HuH-7.5 (cell line): Measurements from ENCODE around the gene RBM17.
"Not testable (repeated sequence)": the region's sequence is repeated elsewhere in the genome, so short reads cannot be mapped to it uniquely, and the experiment has no call there.

ENCODE experiments used
- DNase-seq: peaks from one replicate; pipeline ENCODE4 v3.0.0; 2011; ENCODE audit warnings: low spot score

The RBM17 gene

DNA sequence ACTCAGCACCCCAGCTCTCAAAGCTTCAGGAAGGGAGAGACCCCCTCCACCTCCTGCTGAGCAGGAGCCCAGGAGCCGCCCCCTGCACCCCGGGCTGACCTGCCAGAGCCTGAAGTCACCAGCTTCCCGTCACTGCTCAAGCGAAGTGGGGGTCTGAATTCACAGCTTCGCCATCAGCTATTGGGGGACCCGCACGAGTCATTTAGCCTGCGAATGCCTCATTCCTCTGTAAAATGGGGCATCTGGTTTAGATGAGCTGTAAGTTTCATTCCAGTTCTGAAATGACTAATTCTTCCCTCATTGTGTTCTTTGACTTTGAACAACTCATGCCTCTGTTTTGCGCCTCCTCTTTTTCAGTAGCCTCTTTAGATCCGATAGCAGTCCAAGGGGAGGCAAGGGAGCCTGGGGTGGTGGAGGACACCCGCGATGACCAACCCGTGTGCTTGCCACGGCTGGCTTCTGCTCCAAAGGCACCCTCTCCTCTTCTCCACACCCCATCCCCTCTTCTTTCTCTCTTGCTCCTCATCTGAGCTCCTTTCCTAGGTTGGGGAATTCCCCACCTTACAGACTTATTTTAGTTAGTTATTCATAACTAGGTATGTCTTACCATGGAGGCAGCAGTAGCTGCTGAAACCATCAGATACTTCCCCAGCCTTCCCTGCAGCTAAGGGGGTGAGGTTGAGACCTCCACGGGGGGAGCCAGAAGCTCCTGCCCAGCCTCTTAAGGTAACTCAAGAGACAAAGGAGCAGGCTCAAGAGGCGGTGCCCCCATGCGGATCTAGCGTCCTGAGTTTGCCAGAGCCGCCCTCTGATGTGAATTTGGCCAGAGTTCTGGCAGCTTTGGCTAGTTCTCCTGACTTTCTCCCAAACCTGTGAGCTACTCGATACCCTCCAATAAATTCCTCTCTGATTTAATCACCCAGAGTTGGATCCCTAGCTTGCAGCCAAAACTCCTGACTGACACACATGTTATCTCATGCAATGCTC is 47.7 kb downstream of the RBM17 start:
- no peak for DNase-seq

DNA sequence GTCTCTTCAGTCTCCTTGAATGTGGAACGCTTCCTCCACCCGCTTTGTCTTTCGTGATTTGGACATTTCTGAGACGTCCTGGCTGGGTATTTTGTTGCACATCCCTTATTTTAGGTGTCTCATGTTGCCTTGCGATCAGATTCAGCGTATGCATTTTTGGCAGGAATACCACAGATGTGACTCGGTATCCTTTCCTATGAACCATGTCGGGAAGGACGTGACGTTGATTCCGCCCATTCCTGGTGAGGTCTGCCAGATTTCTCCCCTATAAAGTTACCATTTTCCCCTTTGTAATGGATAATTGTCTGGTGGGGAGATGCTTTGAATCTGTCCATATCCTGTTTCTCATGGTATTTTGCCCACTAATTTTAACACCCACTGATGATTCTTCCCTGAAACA is 49.6 kb downstream of the RBM17 start:
- DNase-seq: no peak

DNA sequence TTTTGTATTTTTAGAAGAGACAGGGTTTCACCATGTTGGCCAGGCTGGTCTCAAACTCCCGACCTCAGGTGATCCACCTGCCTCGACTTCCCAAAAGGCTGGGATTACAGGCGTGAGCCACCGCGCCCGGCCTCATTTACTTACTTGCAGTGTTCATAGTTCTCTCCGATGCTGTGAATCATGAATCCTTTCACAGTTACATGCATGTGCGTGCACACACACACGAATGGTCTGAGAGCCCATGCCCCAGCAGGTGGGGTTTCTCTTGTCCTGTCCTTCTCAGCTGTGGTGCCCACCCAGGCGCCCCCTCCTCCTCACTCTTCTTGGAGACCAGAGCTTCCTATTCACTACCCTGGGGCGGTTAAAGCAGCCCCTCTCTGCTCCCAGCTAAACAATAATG is 50.6 kb downstream of the RBM17 start:
- no peak for DNase-seq

DNA sequence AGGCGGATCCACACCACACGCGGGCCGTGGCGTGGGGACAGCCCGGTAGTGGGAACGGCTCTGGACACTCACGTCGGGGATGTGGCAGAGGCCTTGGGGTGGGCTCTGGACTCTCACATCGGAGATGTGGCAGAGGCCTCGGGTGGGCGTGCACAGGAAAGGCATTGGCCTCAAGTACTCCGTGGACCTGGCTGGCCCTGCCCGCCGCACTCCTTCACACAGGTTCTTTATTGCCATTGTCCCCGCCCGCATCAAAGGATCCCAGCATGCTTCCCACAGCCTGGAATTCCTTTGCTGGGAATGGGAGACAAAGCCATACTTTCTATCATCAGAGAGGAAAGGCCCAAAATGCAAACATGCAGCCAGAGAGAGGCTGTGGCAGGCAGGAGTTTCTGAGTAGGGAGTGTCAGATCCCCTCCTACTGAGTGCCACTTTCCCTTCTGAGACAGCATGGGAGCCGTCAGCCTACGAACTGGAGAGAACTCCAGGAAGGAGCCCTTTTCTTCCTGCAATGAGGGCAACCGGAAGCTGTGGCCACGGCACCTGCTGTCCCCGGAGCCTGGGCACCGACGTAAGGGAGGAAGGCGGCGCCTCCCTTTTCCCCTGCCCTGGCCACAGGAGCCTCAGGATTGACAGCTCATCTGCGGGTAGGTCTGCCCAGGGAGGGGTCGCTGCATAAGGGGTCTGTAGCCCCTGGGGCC is 51.5 kb downstream of the RBM17 start:
- DNase-seq: no peak

DNA sequence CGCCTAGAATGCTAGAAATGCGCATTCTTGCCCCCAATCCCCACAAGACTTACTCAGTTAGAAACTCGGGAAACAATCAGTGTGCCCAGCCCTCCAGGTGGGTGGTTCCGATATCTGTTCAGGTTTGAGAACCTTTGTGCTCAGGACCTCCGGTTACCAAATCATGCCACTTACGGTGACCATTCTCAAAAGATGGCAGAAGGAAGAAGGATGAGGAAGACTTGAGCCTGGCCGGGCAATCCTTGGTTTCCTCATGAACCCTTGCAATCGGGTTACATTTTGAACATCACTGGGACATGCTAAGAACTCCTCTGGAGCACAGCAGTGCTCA is 52.1 kb downstream of the RBM17 start:
- DNase-seq: no peak

DNA sequence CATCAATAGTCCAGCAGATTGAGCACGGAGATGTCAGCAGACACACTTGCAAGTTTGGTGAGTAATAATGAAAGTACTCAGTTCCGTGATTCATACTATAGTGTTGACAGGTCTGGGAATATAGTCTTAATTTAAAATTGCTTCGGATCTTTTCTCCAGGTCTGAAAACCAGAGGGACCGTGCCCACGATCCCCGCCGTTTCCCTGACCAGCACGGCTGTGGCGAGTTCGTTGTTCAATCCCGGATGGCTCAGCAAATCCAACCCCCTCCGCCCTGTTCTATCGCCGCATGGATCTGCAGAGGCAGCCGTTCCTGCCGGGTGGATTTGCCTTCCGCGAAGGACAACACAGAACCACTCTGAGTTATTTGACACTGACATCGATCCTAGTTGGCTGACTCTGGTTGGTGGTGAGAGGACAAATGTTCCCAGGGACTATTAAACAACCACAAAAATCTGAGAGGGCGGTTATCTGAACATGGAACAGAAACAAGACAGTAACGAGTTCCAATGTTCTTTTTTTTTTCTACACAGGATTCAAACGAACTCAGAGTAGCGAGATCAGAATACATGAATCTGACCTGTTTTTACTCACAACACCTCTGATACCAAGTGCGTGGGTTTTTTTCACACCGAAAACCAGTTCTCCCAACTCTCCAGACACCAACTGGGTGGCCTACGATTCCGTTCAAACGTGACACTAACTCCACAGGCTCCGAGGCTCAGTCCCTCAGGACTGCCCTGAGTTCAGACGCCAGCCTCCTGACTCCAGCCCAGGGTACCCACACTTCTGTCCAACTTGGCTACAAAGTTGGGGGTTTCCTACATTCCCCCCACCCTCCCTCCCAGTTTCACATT is 52.7 kb downstream of the RBM17 start:
- DNase-seq: no peak

DNA sequence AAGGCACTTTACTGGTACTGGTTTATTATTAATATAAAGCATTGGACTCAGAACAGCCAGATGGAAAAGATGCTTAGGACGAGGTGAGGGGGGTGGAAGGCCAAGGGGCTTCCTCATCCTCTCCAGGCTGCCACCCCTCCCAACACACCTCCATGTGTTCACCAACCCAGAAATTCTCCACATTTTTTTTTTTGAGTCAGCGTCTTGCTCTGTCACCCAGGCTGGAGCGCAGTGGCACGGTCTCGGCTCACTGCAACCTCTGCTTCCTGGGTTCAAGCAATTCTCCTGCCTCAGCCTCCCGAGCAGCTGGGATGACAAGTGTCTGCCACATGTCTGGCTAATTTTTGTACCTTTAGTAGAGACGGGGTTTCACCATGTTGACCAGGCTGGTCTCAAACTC is 53.4 kb downstream of the RBM17 start:
- DNase-seq: not testable (repeated sequence)

DNA sequence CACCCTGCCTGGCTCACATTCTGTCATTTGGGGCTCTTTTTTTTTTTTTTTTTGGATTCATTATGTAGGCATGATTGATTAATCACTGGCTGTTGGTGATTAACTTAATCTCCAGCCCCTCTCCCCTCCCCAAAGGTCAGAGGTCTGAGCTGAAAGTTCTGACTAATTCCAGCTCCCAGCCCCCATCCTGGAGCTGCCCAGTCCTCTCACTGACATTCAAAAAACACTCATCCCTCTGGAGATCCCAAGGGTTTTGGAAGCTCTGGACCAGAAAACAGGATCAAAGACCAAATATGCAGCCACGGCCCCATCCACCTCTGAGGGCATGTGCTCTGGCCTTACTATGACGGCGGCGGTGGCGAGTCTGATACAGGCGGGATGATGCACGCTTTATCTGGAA is 53.8 kb downstream of the RBM17 start:
- no peak for DNase-seq

DNA sequence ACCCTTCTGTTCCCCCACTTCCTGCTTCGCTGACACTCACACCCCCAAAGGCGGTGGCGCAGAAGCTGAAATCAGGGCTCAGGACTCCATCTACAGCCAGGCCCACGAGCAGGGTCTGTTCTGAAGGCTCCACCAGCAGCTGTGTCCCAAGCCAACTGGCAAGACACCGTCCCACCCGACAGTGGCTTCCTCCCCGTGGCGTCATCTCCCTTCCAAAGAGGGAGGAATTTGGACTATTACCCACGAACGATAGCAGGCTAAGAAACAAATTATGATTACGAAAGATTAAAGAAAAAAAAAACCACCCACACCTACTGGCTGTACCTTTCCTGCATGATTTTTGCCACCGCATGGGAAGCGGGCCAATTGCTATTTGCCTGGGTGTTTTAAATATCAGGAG is 54.3 kb downstream of the RBM17 start:
- no peak for DNase-seq

DNA sequence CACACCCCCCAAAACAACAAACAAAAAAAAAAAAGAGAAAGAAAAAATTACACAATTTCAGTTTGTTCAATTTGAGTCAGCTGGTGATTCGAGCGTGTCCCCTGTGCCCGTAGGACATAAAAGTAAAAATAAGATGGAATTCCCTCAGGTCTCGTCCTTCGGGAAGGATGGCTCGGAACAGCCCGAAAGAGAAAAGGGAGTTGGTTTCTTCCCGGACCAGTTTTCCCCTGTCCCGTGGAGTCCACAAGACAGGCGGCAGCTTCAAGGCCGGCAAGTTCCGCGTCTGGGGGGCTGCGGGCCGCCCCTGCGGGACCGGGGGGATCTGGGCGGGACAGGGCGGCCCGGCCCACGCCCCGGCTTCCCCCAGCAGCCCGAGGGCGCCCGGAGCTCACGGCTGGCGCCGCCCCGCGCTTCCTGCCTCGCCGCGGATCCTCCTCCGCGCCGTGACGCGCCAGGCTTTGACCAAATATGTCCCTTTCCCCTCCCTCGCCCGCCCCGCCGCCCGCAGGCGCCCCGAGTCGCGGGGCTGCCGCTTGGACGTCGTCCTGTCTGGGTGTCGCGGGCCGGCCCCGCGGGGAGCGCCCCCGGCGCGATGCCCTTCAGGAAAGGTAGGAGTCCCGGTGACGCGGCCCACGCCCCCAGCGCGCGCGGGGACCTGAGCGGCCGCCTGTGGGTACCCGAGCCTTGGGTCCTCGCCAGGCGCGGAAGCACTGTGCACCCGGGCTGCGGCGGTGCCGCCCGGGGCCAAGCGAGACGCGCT is 55.8 kb downstream of the RBM17 start:
- peak; percentile 78 for DNase-seq

DNA sequence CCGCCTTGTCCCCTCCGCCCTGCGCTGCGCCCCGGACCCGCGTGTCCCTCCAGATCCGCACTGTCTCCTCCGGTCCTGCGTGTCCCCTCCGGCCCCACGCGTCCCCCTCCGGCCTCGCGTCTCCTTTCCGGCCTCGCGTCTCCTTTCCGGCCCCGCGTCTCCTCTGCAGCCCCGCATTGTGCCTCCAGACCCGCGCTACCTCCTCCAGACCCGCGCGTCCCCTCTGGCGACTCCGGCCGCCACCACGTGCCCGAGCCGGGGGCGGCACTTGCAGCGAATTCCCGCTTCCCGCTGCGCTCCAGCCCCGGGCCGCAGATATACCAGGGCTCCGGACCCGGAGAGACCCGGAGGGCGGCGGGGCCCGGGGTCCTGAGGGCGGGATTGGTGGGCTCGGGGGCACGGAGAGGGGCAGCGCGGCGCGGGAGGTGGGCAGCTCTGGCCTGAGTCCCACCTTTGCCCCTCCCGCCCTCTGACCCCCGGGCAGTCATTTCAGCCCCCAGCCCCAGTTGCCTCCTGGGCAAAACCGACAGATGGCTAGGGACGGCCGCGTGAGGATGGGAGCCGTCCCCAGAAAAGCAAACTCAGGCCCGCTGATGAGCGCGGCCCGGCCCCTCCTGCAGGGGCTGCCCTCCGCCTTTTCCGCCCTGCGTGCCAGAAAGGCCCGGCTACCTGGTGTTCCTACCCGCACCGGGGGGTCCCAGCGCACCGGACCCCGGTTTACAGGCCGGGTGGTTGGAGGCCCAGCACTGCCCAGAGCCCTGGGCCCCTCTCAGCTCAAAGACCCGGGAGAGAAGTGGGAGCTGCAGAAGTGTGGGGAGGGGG is 56.5 kb downstream of the RBM17 start:
- no peak for DNase-seq

DNA sequence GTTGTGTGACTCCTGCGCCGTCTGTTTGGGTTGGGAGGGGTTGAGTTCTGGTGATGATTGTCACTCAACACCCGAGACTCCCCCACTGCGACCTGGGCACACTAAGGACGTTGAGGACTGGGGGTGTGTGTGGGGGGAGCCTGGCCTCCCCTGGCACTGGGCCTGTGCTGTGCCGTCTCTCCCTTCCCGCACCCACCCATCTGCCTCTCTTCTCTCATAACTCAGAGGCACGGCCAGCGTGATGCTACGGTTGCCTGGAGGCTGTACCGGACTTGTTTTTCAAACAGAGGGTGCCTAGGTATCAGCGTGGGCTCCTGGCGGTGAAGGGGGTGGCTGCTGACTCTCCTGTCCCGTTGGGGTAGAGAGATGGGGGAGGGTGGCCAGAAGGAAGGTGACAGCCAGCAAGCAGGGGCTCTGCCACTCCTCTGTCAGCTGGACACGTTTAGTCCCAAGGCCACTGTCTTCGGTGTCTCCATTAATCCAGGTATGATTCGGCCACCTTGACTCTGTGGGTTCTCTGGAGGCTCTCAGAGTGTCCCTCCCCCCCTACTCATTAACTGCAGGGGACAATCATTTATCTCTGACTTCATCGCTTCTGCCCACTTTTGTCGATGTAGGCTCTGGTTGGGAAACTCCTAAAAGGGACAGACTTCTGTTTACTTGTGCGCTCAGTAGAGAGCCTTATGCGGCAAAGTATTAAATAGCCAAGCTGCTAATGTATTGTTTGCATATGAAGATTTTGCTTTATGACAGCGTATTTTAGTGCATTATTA is 57.4 kb downstream of the RBM17 start:
- no peak for DNase-seq

DNA sequence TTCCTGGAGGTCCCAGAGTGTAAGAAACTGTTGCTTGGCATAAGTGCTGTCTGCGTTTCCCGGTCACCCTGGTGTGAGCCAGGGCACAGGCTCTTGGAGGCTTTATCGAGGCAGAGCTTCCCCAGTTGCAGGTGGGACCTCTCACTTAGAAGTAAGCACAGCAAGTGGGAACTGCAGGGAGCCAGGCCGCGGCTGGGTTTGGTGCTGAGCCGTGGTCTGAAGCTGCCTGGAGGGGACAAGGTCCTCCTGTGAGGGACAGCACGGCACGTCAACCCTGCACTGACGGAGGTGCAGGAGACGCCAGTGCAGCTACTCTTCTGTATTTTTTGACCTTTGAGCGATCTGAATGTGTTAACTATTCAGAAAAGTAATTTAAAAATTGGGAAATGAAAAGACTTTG is 58.1 kb downstream of the RBM17 start:
- DNase-seq: no peak

DNA sequence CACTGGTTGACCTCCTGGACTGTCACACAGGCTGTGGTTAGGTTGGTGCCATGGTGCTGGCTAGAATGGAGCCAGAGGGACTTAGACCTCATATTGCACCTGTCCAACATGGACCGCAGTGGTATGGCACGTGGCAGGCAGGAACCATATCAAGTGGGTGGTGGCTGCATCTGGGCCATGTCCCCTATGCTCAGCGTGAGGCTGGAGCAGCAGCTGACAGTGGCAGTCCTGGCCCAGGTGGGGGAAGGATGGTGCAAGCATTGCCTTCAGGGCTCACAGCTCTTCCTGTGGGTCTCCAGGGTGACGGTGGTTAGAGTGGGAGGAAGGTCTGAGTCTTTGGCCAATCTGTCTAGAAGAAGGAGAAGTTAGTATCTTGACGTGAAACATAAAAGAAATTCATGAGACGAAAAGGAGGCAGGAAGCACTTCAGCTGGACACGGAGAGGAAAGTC is 59.4 kb downstream of the RBM17 start:
- DNase-seq: no peak

DNA sequence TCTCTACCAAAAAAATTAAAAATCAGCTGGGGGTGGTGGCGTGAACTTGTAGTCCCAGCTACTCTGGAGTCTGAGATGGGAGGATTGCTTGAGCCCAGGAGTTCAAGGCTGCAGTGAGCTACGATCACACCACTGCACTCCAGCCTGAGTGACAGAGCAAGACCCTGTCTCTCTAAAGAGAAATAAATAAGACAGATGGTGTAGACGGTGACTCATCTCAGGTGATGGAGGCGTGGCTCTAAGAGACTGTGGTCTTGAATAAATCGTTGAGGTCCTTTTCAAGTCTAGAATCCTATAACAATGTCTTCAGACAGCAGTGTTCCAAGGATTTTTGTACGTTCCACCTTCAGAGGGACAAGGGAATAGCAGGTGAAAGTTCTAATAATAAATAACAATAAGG is 60.1 kb downstream of the RBM17 start:
- DNase-seq: no peak

DNA sequence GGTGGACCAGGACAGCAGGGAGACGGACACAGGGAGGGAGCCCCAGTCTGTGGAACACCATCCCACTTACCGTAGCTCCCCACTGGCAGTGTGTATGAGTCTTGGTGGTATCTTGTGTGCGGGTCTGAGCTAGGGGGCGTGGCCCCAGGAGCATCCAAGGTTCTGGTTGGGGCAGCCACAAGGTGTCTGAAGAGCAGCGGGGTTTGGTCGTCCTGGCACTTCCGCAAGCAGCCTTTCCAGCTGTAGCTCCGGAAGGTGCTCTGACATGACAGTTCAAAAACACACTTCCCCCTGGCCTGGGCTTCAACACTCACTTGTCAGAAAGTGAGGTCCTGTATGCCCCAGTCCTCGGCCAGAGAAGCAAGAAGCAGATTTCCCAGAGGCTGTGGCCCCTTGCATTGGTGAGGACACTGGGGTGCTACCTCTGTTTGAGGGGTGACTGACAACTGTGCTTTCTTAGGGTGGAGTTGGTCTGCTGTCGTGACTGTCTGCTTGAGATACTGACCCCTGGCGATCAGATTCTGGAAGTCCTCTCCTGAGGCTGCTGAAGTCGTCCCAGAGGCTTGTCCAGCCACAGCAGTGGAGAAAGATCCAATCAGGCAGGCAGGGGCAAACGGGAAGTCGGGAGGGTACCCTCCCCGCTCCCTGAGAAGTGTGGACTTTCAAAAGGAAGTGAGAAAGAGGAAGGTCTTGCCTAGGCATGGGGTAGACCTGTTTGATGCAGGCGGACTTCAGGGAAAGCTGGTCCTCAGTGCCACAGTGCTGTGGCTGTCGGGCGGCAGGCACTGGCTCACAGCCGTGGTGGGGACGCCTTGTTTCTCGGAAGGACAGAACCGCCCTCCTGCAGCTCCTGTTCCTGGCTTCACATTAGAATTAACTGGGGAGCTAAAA is 62.5 kb downstream of the RBM17 start:
- peak; percentile 60 for DNase-seq

DNA sequence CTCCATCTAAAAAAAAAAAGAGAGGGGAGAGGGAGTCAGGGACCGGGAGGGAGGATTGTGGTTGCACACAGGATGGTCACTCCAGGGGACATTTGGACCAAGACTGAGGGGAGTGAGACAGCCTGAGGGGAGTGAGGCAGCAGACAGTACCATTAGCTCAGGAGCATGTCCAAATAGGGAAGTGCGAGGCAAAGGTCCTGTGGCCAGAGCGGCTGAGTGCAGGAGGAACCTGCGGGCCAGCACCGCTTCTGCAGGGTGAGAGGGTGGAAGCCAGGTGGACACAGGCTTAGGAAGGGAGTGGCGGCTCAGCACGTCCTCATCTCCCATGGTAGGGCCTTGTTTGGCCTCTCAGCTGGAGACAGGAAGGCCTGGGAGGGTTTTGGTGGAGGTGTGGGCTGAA is 65.0 kb downstream of the RBM17 start:
- DNase-seq: no peak

DNA sequence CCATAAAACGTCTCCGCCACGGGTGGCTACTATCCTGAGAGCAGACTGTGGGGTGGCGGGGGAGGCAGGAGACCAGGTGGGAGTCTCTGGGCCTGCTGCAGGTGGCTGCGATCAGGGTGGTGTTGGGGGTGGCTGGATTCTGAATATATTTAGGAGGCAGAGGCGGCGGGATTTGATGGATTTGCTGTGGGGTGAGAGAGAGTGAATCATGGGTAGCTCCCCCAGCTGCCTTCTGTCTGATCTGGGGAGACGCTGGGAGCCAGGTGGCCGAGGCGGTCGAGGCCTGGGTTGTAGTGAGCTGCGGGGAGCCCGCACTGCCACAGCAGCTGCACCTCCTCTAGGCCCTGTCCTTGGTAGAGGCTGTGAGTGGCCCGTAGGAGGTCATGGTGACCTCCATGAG is 65.7 kb downstream of the RBM17 start:
- no peak for DNase-seq

DNA sequence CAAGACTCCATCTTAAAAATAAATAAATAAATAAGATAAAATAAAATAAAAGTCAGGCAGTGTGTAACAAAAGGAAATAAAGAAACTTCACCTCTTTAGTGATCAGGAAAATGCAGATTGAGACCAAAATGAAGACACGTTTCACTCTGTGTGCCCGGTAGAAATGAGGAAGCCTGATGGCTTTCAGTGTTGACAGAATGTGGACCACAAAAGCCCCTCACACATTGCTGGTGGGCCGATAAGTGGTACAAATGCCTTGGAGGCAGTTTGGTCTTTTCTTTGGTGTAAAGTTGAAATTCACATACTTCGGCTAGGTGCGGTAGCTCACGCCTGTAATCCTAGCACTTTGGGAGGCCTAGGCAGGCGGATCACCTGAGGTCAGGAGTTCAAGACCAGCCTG is 69.4 kb downstream of the RBM17 start:
- DNase-seq: no peak
